RWPE2 (cell line): Measurements from ENCODE around the gene C14orf93.

ENCODE experiments used
- ATAC-seq: fragments of 200-7000 bp; cut with Tn5 transposase; 3 replicates; pipeline ENCODE4 v1.9.1; 2021; ENCODE audit warnings: low read depth
- DNase-seq: peaks from one replicate; pipeline ENCODE4 v3.0.0-alpha.2; 2020; ENCODE audit warnings: low spot score
- H3K27ac ChIP-seq: fragments of 450-650 bp; 2 replicates; pipeline ENCODE4 v1.5.1; 2017; ENCODE audit warnings: mild to moderate bottlenecking; ENCODE audit not compliant: poor library complexity, severe bottlenecking
- H3K27me3 ChIP-seq: fragments of 250-450 bp; sonication (Bioruptor Pico); 2 replicates; pipeline ENCODE4 v1.5.1; 2021; ENCODE audit warnings: mild to moderate bottlenecking, moderate library complexity; ENCODE audit not compliant: insufficient read depth, poor library complexity, severe bottlenecking
- H3K36me3 ChIP-seq: fragments of 250-450 bp; sonication (Bioruptor Pico); 2 replicates; pipeline ENCODE4 v1.5.1; 2020; ENCODE audit warnings: low read depth, mild to moderate bottlenecking, moderate library complexity
- H3K4me1 ChIP-seq: fragments of 250-450 bp; sonication (Bioruptor Pico); 2 replicates; pipeline ENCODE4 v1.5.1; 2021; ENCODE audit warnings: mild to moderate bottlenecking, moderate library complexity; ENCODE audit not compliant: insufficient read depth, poor library complexity, severe bottlenecking
- H3K4me3 ChIP-seq: fragments of 250-450 bp; sonication (Bioruptor Pico); 2 replicates; pipeline ENCODE4 v1.5.1; 2021; ENCODE audit warnings: mild to moderate bottlenecking, moderate library complexity; ENCODE audit not compliant: severe bottlenecking
- H3K9me3 ChIP-seq: fragments of 250-450 bp; sonication (Bioruptor Pico); 2 replicates; pipeline ENCODE4 v1.5.1; 2021; ENCODE audit warnings: mild to moderate bottlenecking, moderate library complexity; ENCODE audit not compliant: severe bottlenecking
- CTCF ChIP-seq: fragments of 450-650 bp; IDR thresholded peaks from one replicate; pipeline ENCODE4 v1.5.1; 2017; ENCODE audit warnings: mild to moderate bottlenecking, moderate library complexity; ENCODE audit not compliant: poor library complexity, severe bottlenecking

The C14orf93 gene

GRCh38 chr14:23035303-23036144 lies 25.6 kb upstream of the C14orf93 start:
- Histone ChIP-seq H3K9me3 (no peaks in the 10 kb centered on the region), H3K4me1 (peaks cover 9% of the 10 kb centered on the region), H3K4me3 (peak overlapping the region; percentile 62), H3K36me3 (peaks cover 33% of the 10 kb centered on the region), H3K27ac (peak overlapping the region; percentile 67), H3K27me3 (no peaks in the 10 kb centered on the region)
- no peak for TF ChIP-seq CTCF
- DNase-seq (no peak), ATAC-seq (no peak)

- Histone ChIP-seq H3K9me3 (no peaks in the 10 kb centered on the region), H3K4me1 (peaks cover 9% of the 10 kb centered on the region), H3K27ac (peak within 1 kb of the TSS; percentile 67), H3K27me3 (no peaks in the 10 kb centered on the region), H3K4me3 (peak within 1 kb of the TSS; percentile 62), H3K36me3 (peaks cover 41% of the 10 kb centered on the region)
- ATAC-seq (peak; percentile 95), DNase-seq (peak; percentile 95)
- no peak for TF ChIP-seq CTCF
Observed at GRCh38 chr14:23034498-23035302, 24.8 kb upstream of the C14orf93 start, which contains the start of gene PSMB5. TSS of gene PSMB5 (minus strand) at chr14:23034900. CDS start at chr14:23034881, 19 bp downstream.

- no peaks in the 10 kb centered on the region for H3K9me3 ChIP-seq
- peaks cover 49% of the 10 kb centered on the region for H3K36me3 ChIP-seq
- H3K27ac ChIP-seq: peak overlapping the region; percentile 67
- DNase-seq (no peak), ATAC-seq (no peak; the same call in 2 of the 3 replicates)
- no peak for TF ChIP-seq CTCF
- peak overlapping the region; percentile 62 for H3K4me3 ChIP-seq
- H3K27me3 ChIP-seq: no peaks in the 10 kb centered on the region
- H3K4me1 ChIP-seq: peaks cover 9% of the 10 kb centered on the region
Observed at GRCh38 chr14:23033801-23034497, 24.0 kb upstream of the C14orf93 start.

- H3K4me3 ChIP-seq: no peak overlapping the region
- no peak overlapping the region for H3K27ac ChIP-seq
- H3K4me1 ChIP-seq: peaks cover 9% of the 10 kb centered on the region
Observed at GRCh38 chr14:23033251-23033727, 23.3 kb upstream of the C14orf93 start.

More at GRCh38 chr14:23033251-23033727, 23.3 kb upstream of the C14orf93 start:
- H3K27me3 ChIP-seq: no peaks in the 10 kb centered on the region
- H3K36me3 ChIP-seq: peaks cover 55% of the 10 kb centered on the region
- no peaks in the 10 kb centered on the region for H3K9me3 ChIP-seq
- TF ChIP-seq CTCF: no peak
- DNase-seq (no peak), ATAC-seq (no peak)
